Measurements from ENCODE around the gene BLVRB.
"Not testable (repeated sequence)": the region's sequence is repeated elsewhere in the genome, so short reads cannot be mapped to it uniquely, and the experiment has no call there.

The BLVRB gene
- 5.9 to 8.7 (median 8.1) reads per million in 4 experiments for total RNA-seq

DNA sequence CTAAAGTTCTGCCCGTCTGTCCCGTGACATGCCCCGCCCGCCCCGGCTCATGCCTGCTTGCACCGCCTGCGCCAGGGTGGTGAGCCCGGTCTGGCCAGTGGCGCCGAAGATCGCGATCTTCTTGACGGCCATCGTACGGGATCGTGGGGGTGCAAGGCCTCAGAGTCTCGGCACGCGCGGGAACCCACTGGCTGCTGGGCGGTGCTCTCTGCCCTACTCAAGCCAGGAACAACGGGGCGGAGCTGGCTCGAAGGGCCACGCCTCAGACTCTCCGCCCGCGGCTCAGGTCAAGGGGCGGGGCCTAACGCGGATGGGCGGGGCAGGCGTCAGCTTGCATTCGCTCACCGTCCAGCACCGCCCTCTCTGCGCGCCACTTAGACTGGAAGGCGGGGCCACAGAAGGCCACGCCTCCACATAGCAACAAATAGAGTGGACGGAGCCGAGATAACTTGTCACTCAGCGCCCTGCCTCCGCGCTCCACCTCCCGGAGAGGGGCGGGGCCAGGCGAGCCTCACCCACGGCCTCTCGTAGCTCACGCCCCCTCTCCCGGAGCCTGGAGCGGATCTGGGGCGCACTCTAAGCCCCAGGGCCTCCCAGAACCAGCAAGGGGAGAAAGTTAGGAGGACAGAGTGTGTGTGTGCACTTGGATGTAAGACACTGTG, at the start of gene BLVRB:
Gene BLVRB (minus strand): TSS at position 189 of the 662 bp plus-strand sequence. CDS start 57 bp downstream, at position 132.
- DNase-seq = peak; percentile 99

DNA sequence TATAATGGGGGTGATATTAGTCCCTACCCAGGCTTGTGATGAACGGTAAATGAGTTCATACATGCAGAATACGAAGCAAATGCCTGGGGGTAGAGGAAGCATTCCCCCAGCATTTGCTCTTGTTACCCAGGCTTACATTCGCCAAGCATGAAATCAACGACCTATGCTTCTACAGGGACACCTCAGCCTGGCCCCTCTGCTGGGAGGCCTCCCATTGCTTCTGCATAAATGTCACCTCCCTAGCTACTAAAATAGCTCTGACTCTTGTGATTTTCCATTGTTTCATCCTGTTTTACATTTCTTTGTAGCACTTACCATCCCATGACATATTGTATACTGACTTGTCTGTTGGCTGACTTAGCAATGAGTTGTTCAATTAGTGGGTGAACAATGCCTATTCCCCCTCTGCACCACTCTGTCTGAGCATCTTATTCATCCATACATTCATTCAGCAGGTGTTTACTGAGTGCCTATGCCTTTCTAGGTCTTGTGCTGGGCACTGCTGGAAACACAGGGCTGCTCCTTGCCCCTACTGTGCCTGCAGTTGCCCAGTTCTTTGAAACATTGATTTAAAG, 48.3 kb upstream of the BLVRB start:
- no peak for DNase-seq

DNA sequence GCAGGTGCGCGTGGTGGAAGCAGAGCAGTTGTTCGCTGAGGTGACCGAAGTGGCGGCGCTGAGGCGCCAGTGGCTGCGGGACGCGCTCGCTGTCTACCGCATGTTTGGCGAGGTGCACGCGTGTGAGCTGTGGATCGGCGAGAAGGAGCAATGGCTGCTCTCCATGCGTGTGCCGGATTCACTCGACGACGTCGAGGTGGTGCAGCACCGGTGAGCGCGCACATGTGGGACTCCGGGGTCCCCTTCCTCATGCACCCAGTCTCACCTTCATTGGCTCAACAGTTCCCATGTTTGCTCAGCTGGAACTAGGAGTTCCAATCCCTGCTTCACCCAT, 47.8 kb upstream of the BLVRB start:
- no peak for DNase-seq

DNA sequence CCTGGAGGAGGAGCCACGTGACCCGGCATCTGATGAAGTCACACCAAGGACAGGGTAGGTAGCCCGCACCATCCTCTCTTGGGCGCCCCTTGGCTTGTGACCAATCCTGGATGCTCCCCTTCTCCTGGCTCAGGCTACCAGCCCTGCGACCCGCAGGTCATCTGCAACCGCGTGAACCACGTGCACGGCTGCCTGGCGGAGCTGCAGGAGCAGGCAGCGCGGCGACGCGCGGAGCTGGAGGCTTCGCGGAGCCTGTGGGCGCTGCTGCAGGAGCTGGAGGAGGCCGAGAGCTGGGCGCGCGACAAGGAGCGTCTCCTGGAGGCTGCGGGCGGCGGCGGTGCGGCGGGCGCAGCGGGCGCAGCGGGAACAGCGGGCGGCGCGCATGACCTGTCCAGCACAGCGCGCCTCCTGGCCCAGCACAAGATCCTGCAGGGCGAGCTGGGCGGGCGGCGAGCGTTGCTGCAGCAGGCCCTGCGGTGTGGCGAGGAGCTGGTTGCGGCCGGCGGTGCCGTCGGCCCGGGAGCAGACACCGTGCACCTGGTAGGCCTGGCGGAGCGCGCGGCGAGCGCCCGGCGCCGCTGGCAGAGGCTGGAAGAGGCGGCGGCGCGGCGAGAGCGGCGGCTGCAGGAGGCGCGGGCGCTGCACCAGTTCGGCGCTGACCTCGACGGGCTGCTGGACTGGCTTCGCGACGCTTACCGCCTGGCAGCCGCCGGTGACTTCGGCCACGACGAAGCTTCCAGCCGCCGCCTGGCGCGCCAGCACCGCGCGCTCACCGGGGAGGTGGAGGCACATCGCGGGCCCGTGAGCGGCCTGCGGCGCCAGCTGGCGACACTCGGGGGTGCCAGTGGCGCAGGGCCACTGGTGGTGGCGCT, 47.2 kb upstream of the BLVRB start:
- no peak for DNase-seq

DNA sequence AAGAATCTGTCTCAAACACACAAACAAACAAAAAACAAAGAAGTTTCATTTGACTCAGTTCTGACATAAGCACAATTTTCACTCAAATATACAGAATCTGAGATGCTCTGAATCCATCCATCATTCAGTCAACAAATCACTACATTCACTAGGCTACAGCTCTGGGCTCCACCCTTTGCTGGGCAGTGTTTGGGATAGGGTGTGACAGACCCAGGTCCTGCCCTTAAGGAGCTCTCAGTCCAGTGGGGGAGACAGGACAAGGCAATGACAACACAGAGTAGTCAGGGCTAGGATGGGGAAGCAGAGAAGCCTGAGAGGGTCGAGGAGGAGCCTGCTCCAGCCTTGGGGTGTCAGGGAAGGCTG, 46.5 kb upstream of the BLVRB start:
- DNase-seq = no peak

DNA sequence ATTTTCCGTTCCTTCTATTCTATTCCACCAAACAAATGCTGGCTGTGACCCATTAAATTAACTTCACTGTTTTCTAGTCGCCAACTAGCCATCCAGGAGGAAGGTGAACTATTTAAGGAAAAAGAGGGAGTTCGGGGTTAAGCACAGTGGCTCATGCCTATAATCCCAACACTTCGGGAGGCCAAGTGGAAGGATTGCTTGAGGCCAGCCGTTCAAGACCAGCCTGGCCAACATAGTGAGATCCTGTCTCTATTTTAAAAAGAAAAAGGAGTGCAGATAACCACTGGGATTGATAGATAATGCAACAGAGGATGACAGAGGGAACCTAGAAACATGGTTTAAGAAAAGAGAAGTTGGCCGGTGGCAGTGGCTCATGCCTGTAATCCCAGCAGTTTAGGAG, 45.9 kb upstream of the BLVRB start:
- no peak for DNase-seq

DNA sequence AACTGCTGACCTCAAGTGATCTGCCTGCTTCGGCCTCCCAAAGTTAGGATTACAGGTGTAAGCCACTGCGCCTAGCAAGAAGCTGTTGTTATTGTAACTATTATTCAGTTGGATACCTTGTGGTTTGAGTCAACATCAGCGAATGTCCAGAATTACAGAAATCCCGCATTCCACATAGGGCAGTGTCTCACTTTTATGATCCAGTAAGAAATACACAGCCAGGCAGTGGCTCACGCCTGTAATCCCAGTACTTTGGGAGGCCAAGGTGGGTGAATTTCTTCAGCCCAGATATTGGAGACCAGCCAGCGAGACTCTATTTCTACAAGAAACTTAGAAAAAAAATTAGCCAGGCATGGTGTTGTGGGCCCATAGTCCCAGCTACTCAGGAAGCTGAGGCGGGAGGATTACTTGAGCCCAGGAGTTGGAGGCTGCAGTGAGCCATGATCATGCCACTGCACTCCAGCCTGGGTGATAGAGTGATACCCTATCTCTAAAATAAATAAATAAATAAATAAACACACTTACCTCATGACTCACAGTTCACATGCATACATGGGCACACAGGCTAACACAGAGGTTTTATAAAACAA, 45.1 kb upstream of the BLVRB start:
- no peak for DNase-seq

DNA sequence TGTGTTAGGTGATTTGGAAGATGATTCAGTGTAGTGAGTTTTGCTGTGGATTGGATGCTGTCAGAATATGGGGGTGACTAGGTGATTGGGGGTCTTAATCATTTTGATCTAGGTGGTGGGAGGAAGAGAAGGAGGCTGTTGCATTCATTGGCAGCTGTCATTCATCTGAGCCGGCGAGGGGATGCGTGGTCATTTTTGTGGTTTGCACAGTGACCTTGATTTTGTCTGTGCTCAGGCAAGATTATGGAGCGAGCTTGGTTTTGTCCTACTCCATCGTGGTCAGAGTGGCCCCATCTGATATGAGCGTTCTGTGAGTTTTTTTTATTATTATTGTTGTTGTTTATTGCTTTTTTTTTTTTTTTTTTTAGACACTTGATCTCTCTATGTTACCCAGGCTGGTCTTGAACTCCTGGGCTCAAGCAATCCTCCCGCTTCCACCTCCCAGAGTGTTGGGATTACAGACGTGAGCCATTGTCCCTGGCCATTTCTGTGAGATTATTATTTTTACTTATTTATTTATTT, 43.3 kb upstream of the BLVRB start:
- no peak for DNase-seq

DNA sequence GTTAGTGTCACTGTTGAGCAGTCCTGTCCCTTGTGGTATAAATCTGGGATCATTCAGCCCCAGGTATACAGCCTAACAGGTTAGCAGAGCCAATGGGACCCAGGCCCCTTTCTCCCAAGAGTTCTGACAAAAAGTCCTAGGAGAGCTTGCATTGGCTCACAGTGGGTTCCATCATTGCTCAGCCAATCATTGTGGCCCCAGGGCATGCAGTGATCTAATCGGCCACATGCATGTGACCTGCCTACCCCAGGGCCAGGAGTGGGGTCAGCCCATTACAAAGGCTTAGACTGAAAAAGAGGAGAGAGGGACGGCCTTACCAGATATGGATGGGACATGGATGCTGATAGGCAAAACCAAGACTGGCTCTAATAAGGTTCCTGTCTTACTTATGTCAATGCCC, 42.3 kb upstream of the BLVRB start:
- no peak for DNase-seq

DNA sequence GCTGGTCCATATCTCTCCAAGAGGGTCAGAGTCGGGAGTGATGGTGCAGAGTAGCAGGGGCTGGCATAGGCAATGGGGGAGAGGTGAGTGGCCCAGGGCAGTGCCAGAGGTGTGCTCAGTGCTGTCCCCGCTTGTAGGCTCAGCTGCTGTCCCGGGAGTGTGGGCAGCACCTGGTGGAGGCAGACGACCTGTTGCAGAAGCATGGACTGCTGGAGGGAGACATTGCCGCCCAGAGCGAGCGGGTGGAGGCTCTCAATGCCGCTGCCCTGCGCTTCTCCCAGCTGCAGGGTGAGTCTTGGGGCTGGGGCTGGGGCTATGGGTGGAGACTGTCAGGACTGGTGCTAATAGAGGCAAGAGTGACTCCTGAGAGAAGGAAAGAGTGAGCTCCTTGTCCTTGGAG, 40.6 kb upstream of the BLVRB start:
- DNase-seq = no peak

DNA sequence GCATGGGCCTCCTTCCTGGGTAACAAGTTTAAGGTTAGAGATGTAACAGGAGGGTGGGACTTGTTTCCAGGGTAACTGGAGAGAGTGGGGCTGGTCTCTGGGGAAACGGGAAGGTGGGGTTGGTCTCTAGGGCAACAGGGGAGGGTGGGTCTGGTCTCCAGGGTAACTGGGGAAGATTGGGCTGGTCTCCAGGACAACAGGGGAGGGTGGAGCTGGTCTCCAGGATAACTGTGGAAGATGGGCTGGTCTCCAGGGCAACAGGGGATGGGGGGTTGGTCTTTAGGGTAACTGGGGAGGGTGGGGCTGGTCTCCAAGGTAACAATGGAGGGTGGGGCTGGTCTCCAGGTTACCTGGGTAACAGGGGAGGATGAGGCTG, 37.8 kb upstream of the BLVRB start:
- DNase-seq = no peak

DNA sequence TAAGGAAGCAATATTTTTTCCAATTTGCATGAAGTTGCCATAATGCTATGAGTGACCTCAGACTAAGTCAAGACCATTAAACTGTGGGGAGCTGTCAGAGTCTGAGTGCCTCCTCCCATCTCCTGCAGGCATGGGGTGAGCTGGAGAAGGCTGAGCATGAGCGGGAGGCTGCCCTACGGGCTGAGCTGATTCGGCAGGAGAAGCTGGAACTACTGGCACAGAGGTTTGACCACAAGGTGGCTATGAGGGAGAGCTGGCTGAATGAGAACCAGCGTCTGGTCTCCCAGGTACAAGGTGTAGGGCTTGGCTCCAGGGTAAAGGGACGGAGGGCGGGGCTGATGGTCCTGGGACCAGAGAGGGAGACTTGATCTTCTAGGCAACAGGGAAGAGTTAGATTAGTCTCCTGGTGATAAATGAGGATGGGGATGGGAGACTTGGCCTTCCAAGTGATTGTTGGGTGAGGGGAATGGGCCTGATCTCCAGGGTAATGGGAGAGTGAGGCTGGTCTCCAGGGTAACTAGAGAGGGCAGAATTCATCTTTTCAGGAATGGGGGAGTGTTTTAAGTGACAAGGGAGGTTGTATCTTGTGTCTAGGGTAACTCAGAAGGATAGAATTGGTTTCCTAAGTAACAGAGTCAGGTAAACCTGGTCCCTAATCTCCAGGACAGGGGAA, 37.2 kb upstream of the BLVRB start:
- DNase-seq = no peak

DNA sequence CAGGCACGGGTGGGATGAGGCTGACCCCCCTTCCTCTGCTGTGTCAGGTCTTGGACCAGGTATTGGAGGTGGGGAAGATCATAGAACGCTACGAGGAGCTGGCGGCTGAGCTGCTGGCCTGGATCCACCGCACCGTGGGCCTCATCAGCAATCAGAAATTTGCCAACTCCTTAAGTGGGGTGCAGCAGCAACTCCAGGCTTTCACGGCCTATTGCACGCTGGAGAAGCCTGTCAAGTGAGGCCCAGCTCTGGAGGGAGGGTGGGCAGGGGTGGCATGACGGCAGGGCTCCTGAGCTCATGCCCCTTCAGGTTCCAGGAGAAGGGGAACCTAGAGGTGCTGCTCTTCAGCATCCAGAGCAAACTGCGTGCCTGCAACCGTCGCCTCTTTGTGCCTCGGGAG, 36.5 kb upstream of the BLVRB start:
- DNase-seq = no peak

DNA sequence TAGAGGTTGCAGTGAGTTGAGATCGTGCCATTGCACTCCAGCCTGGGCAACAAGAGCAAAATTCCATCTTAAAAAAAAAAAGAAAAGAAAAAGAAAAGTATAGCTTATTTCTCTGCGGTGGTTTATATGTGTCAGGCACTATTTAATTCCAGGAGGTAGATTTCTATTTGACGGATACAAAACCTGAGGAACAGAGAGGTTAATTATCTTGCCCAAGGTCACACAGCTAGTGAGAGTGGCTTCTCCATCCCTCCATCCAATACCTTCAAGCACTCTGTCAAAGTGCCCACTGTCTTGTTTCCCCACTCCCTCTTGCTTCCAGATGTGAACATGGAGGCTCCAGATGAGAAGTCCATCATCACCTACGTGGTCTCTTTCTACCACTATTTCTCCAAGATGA, 36.1 kb upstream of the BLVRB start:
- DNase-seq = no peak

DNA sequence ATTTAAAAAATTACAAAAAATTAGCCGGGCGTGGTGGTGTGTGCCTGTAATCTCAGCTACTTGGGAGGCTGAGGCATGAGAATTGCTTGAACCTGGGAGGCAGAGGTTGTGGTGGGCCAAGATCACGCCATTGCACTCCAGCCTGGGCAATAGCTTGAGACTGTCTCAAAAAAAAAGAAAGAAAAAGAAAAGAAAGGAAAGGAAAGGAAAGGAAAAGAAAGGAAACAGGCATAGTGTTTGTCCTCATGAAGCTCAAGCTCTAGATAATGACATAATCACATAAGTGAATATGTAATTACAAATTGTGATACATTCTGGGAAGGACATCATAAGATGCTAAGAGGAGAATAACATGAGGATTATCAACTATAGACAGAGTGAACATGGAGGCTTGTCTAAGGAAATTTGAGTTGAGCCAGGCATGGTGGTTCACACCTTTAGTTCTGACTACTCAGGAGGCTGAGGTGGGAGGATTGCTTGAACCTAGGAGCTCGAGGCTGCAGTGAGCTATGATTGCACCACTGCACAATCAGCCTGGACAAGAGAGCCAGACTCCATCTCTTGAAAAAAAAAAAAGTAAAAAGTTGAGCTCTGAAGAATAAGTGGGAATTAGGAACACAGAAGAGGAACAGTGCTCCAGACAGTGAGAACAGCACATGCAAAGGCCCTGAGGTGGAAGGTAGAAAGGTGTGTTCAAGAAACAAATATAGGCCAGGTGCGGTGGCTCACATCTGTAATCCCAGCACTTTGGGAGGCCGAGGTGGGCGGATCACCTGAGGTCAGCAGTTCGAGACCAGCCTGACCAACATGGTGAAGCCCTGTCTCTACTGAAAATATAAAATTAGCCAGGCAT, 35.4 kb upstream of the BLVRB start:
- DNase-seq = not testable (repeated sequence)

DNA sequence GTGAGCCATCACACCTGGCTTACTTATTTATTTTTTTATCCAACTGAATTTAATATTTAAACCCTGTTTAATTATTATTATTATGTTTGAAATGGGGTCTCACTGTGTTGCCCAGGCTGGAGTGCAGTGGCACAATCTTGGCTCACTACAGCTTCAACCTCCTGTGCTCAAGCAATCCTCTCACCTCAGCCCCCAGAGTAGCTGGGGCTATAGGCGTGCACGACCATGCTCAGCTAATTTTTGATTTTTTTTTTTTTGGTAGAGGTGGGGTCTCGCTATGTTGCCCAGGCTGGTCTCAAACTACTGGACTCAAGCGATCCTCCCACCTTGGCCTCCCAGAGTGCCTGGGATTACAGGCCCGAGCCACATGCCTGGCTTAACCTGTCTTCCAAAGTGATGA, 33.8 kb upstream of the BLVRB start:
- DNase-seq = no peak

DNA sequence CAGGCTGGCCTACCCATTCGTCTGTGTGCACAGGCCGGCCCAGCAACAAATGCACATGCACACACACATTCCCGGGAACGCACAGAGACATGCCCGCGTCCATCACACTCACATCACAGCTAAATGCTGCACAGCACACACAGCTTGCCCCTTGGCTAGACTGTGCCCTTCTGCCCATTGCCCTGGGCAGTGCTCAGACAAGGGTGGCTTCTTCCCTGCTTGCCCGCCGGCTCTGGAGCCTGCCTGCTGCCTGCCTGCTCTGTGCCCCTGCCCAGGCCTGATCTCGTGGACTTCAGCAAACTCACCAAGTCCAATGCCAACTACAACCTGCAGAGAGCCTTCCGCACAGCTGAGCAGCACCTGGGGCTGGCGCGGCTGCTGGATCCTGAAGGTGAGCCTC, 31.7 kb upstream of the BLVRB start:
- no peak for DNase-seq

DNA sequence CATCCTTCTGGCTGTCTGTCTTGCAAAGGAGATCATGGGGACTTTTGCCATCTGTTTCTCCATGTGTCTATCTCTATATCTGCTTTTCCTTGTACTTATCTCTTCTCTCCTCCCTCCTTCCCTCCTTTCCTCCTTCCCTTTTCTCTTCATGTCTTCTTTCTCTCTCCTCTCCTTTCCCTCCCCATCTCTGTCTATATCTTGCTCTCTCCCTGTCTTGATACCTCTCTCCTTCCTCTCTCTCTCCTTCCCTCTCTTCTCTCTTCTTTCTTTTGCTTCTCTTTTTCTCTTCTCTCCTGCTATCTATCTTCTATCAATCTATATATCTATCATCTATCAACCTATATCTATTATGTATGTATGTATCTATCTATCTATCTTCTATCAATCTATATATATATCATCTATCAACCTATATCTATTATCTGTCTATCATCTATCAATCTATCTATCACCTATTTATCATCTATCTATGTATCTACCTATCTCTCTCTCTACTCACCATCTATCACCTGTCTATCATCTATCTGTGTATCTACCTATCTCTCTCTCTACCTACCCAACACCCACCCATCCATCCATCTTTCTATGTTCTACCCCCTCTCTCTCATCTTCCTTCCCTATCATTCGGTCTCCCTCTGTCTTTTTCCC, 28.8 kb upstream of the BLVRB start:
- no peak for DNase-seq

DNA sequence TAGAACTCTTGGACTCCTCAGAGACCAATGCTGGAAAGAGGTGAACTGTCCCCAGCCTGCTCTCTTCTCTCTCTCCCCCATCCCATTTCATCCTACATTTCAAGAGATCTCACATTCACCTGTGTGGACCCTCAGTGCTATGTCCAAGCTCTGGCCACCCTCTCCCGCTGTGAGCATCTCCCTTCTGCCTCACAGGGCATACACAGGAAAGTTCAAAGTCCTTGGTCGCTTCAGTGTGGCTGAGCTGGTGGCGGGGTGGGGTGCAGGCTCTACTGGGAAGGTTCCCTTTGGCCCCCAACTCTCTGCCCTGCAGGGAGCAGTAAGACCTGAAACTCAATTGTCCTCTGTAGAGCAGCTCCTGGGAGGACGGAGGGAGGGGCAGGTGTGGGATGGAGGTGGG, 28.2 kb upstream of the BLVRB start:
- DNase-seq = no peak

DNA sequence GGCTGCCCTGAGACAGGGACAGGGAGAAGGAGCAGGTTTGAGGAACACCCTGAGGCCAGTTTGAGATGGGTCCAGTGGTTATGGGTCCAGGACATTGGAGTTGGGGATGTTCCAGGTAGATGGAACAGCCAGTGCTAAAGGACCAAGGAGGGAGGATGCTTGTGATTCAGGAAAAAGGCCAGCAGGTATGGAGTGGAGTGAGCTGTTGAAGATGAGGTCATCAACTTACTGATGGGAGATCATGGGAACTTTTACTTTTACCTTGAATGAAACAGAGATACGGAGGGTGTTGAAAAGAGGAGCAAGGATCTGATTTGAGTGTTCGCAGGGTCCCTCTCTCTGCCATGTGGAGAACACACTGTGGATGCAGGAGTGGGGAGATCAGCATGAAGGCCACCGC, 26.7 kb upstream of the BLVRB start:
- no peak for DNase-seq

DNA sequence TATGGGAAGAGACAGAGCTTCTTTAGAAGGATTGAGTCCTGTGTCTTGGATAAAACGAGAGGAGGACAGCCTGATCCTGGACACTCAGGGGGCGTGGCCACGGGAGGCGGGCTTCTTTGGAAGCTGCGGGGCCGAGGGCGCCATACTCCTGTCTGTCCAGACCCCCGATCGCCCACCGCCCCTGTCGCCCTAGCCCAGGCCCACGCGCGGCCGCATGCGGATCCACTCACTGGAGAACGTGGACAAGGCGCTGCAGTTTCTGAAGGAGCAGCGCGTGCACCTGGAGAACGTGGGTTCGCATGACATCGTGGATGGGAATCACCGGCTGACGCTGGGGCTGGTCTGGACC, 24.3 kb upstream of the BLVRB start:
- DNase-seq = no peak

DNA sequence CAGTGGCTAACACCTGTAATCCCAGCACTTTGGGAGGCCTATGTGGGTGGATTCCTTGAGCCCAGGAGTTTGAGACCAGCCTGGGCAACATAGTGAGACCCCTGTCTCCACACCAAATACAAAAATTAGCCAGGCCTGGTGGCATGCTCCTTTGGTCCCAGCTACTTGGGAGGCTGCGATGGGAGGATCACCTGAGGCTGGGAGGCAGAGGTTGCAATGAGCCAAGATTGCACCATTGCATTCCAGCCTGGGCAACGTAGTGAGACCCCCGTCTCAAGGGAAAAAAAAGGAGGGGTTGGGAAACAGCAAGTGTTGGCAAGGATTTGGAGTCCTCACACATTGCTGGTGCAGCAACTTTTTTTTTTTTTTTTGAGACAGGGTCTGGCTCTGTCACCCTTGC, 20.5 kb upstream of the BLVRB start:
- DNase-seq = no peak

Measured in effector CD8-positive, alpha-beta T cell (primary cell).